GM06990 (cell line): ENCODE data around the gene SRC.
A peak's percentile ranks its signal among the peaks of the same experiment; 100 is the strongest.

Experiments used
- DNase-seq: peaks from one replicate; pipeline ENCODE4 v3.0.0-alpha.2; 2011; ENCODE audit not compliant: insufficient read length; ENCODE audit errors: extremely low read depth
- H3K27me3 ChIP-seq: replicated peaks from 2 replicates; pipeline ENCODE4 v1.6.0; 2011; ENCODE audit warnings: low read length; ENCODE audit not compliant: control insufficient read depth, insufficient read depth
- H3K36me3 ChIP-seq: 2 replicates; pipeline ENCODE4 v1.5.1; 2011; ENCODE audit warnings: low read length; ENCODE audit not compliant: control insufficient read depth, insufficient read depth
- H3K4me3 ChIP-seq: replicated peaks from 2 replicates; pipeline ENCODE4 v1.5.1; 2011; ENCODE audit warnings: low read depth, mild to moderate bottlenecking, control low read depth, low read length
- TF ChIP-seq, protein P1 (sequence below): IDR thresholded peaks from 2 replicates; pipeline ENCODE4 v1.5.1; 2011; ENCODE audit warnings: low read length, control low read depth, mild to moderate bottlenecking, inconsistent platforms; ENCODE audit not compliant: insufficient read depth, poor library complexity, severe bottlenecking

The SRC gene

DNA sequence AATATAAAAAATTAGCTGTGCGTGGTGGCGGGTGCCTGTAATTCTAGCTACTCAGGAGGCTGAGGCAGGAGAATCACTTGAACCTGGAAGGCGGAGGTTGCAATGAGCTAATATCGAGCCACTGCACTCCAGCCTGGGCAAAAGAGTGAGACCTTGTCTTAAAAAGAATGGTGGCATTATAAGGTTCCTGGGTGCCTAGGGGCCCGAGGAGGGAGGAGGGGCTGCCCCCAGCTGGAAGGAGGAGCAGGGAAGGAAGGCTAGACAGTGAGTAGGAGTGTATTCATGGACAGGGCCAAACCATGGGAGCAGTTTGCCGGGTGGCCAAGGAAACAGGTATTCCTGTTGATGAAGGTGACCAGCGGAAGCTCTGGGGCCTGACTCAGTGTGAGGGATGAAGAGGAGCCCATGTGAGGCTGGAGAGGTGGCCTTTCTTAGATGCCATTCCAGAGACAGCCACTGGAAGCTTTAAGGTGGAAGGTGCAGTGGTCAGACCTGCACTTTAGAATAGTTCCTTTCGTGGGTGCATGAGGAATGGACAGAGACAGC, 32.3 kb upstream of the SRC start:
- no peaks in the 10 kb centered on the region for H3K27me3 ChIP-seq
- DNase-seq = no peak
- H3K36me3 ChIP-seq = peaks cover 28% of the 10 kb centered on the region
- TF ChIP-seq, protein P1, sequence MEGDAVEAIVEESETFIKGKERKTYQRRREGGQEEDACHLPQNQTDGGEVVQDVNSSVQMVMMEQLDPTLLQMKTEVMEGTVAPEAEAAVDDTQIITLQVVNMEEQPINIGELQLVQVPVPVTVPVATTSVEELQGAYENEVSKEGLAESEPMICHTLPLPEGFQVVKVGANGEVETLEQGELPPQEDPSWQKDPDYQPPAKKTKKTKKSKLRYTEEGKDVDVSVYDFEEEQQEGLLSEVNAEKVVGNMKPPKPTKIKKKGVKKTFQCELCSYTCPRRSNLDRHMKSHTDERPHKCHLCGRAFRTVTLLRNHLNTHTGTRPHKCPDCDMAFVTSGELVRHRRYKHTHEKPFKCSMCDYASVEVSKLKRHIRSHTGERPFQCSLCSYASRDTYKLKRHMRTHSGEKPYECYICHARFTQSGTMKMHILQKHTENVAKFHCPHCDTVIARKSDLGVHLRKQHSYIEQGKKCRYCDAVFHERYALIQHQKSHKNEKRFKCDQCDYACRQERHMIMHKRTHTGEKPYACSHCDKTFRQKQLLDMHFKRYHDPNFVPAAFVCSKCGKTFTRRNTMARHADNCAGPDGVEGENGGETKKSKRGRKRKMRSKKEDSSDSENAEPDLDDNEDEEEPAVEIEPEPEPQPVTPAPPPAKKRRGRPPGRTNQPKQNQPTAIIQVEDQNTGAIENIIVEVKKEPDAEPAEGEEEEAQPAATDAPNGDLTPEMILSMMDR = no peak
- no peak overlapping the region for H3K4me3 ChIP-seq

- TF ChIP-seq, protein P1 = no peak
- Histone ChIP-seq H3K36me3 (peaks cover 28% of the 10 kb centered on the region), H3K4me3 (no peak overlapping the region), H3K27me3 (no peaks in the 10 kb centered on the region)
- DNase-seq = no peak
Observed at GRCh38 chr20:37314099-37314498, 31.8 kb upstream of the SRC start.

DNA sequence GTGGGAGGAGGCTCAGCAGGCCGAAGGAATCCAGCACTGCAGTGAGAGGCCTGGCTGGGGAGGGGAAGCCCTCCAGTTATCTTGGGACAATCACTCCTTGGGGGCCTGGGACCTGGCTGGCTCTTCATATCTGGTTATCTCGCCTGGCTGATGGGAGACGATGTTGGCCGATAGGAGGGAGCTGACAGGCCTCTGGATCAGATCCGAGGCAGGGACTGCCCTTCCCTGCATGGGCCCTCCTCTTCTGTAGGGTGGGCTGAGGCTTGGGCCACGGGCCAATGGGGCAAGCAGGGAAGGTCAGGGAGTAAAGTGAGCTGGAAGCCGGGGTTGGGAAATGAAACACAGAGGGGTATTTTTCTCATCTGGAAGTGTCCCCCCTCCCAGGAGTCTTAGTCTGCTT, 31.3 kb upstream of the SRC start:
- Histone ChIP-seq H3K4me3 (no peak overlapping the region), H3K27me3 (no peaks in the 10 kb centered on the region), H3K36me3 (peaks cover 25% of the 10 kb centered on the region)
- DNase-seq = no peak
- TF ChIP-seq, protein P1 = no peak

DNA sequence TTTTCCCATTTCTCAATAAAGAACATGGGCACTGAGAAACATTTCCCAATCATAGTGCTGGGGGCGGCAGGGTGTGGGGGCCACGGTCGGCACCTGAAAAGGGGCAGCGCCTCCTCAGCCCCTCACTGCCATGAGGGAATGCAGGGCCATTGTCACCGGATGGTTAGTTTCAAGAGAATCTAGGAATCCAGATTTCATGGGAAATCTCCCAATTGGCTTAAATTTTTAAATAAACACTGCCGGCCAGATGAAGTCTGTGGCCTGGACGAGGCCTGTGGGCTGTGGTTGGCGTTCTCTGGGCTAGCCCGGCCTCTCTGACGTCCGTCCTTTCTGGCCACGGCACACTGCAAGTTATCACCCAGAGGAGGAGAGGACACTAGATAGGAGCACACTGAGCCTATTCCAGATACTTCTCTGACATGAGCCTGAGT, 30.9 kb upstream of the SRC start:
- TF ChIP-seq, protein P1 = no peak
- no peak for DNase-seq
- Histone ChIP-seq H3K36me3 (peaks cover 23% of the 10 kb centered on the region), H3K4me3 (no peak overlapping the region), H3K27me3 (no peaks in the 10 kb centered on the region)

- peak; percentile 72 for DNase-seq
- Histone ChIP-seq H3K4me3 (no peak overlapping the region), H3K27me3 (no peaks in the 10 kb centered on the region), H3K36me3 (peaks cover 21% of the 10 kb centered on the region)
- TF ChIP-seq, protein P1 = no peak
Observed at GRCh38 chr20:37315452-37316110, 30.4 kb upstream of the SRC start.
